ENCODE results near the gene NHERF2.

DNA sequence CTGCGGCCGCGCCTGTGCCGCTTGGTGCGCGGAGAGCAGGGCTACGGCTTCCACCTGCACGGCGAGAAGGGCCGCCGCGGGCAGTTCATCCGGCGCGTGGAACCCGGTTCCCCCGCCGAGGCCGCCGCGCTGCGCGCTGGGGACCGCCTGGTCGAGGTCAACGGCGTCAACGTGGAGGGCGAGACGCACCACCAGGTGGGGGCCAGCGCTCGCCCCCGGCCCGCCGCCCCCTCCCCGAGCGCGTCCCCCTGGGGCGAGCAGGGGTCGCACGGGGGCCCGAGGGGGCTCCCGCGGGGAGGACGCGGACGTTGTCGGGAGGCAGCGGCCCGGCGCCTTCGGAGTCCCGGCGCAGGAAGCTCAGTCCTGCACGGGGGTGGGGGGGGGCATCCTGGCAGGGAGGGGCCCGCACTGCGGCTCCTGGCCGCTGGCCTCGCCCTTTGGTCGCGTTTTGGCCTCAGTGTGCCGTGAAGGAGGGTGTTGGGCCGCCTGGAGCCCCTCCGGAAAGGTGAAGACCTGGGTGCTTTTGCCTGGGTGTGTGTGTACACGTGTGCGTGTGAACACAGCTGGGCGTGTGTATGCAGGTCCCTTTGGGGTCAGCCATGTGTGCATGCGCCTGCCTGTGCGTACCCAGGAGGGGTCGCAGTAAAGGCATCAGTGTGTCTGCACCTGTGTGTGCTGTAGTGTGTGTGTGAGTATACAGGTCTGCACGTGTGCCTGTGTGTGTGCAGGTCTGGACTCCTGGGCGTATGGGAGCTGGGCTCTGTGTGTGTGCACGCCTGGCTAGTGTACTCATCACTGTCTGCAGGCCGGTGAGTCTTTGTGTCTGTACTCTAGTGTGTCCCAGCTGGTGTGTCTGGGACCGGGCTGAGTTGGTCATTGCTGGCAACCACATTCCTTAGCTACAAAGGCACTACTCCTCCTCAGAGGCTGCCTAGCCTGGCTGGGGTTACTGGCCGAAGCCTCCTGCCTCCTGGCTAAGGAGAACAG, 615 bp downstream of the NHERF2 start:
- TF ChIP-seq, protein P1, sequence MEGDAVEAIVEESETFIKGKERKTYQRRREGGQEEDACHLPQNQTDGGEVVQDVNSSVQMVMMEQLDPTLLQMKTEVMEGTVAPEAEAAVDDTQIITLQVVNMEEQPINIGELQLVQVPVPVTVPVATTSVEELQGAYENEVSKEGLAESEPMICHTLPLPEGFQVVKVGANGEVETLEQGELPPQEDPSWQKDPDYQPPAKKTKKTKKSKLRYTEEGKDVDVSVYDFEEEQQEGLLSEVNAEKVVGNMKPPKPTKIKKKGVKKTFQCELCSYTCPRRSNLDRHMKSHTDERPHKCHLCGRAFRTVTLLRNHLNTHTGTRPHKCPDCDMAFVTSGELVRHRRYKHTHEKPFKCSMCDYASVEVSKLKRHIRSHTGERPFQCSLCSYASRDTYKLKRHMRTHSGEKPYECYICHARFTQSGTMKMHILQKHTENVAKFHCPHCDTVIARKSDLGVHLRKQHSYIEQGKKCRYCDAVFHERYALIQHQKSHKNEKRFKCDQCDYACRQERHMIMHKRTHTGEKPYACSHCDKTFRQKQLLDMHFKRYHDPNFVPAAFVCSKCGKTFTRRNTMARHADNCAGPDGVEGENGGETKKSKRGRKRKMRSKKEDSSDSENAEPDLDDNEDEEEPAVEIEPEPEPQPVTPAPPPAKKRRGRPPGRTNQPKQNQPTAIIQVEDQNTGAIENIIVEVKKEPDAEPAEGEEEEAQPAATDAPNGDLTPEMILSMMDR (IDR thresholded peaks at IDR 0.05): no peak
- no peak for TF ChIP-seq EP300 (IDR thresholded peaks at IDR 0.05)

Data from esophagus muscularis mucosa (tissue), 3 donors.